Measurements from ENCODE around the gene SAC3D1.

GRCh38 chr11:65003282-65003681 is 37.7 kb upstream of the SAC3D1 start:
- TF ChIP-seq CTCF (IDR thresholded peaks at IDR 0.05) = no peak
- TF ChIP-seq EP300 (IDR thresholded peaks at IDR 0.05; ENCODE audit: low read depth) = no peak

All from transverse colon (tissue), 3 donors.